NCI-H345 (cell line): ENCODE results near the gene MYO18B.
"Not testable (repeated sequence)": the region's sequence is repeated elsewhere in the genome, so short reads cannot be mapped to it uniquely, and the experiment has no call there.

Experiments used
- DNase-seq: peaks from one replicate; lab custom pipeline; 2025; lab: John Stamatoyannopoulos, UW

MYO18B gene, protein sequence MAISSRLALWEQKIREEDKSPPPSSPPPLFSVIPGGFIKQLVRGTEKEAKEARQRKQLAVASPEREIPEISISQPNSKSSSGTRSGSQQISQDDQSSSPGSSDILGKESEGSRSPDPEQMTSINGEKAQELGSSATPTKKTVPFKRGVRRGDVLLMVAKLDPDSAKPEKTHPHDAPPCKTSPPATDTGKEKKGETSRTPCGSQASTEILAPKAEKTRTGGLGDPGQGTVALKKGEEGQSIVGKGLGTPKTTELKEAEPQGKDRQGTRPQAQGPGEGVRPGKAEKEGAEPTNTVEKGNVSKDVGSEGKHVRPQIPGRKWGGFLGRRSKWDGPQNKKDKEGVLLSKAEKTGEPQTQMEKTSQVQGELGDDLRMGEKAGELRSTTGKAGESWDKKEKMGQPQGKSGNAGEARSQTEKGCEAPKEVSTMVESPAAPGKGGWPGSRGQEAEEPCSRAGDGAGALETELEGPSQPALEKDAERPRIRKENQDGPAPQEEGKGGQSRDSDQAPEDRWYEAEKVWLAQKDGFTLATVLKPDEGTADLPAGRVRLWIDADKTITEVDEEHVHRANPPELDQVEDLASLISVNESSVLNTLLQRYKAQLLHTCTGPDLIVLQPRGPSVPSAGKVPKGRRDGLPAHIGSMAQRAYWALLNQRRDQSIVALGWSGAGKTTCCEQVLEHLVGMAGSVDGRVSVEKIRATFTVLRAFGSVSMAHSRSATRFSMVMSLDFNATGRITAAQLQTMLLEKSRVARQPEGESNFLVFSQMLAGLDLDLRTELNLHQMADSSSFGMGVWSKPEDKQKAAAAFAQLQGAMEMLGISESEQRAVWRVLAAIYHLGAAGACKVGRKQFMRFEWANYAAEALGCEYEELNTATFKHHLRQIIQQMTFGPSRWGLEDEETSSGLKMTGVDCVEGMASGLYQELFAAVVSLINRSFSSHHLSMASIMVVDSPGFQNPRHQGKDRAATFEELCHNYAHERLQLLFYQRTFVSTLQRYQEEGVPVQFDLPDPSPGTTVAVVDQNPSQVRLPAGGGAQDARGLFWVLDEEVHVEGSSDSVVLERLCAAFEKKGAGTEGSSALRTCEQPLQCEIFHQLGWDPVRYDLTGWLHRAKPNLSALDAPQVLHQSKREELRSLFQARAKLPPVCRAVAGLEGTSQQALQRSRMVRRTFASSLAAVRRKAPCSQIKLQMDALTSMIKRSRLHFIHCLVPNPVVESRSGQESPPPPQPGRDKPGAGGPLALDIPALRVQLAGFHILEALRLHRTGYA (N-terminal part only)

GRCh38 chr22:25741692-25742626 lies at the start of gene MYO18B:
Gene MYO18B, plus strand, starts transcription at chr22:25742188. Its CDS starts 18,905 bp downstream, at chr22:25761093.
- DNase-seq = no peak

DNA sequence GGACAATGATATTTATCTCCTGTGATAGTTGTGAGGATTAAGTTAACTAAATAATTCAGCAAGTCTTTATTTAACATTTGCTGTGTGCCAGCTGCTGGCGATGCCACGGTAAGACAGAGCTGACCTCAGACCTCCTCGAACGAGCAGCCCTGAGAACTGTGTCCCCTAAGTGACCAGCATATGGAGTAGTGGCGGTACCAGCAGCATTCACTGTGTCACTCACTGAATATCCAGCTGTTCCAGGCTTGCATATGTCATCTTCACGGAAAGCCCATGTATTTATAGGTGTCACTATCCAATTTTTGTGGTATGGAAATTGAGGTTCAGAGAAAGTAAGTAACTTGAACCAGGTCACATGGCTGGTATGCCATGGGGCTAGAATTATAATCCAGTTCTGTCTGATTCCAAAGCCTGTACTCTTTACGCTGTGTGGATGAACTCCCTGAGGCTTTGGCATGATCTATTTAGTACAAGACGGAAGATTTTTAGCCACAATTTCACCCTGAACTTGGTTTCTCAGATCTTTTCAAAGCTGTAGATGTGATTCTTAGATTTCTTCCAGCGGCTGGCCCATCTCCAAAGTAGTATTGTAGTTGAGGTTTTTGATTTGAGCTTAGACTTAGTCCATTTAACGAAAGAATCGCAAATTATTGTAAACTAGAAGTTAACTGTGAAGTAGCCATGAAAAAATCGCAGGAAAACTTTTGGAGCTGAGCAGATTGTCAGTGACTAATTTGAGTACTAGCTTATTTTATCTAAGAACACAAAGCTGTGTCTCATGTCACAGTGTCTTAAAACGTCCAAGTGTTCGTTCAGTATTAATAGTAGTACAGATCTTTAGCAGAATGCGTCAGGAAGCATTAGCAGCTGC lies 49.4 kb upstream of the MYO18B start:
- DNase-seq = no peak

DNA sequence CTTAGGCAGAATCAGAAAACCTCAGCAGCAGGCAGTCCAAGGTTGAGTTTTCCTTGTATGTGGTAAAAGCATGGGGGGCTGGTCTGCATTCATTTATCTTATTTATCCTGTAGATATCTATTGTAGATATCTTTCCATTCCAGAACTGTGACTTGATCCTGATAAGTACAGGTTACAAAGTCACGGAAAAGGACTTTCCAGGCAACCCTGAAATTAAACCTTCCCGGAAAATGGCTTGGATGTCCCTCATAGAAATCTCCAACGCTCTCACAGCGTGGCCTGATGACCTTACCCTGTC lies 48.8 kb upstream of the MYO18B start:
- no peak for DNase-seq

DNA sequence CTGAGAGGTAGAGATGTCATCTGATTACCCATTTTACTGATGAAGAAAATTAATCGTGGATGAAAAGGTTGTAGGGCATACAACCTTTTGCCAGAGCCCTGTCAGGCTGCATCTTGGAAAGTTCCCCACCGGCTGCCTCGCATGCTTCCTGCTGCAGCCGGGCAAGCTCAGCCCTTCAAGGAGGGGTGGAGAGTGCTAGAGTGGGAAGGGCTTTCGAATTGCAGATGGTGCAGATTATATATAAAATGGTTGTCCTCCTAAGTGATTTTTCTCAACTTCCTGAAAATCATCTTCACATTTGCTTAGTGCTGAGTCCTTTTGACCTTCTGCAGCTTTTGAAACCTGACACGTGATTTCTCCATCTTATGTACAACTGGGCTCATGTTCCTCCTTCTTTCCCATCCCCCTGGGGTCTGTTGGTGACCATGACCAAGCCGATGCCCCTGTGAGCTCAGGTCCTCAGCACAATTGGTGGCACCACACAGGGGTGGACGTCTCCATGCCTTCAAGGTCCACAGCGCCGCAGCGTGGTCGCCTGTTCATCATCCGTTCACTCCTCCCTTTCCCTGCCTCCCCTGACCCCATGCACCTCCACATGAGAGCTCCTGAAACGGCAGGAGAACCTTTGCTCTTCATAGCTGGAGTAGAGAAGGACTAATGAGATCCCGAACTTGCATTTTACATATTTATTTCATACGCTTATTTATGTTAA lies 47.6 kb upstream of the MYO18B start:
- DNase-seq = no peak

- no peak for DNase-seq
Observed at GRCh38 chr22:25695146-25695545, 46.8 kb upstream of the MYO18B start.

DNA sequence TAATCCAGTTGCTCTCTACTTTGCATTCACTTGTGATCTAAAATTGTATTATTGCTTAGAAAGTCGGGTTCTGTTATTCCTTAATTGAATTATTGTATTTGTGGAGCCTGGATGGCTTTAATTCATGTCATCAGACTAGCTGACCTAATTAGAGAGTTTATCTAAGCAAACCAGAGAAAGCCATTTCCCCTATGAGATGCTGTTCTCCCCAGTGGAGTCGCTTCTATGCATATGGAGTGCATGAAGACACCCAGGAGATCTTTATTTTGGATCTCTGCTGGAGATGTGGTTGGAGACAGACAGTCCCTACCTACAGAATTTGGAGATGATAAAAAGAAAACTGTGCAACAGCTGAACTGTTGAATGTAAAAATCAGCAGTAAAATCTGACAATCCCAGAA lies 45.2 kb upstream of the MYO18B start:
- no peak for DNase-seq

DNA sequence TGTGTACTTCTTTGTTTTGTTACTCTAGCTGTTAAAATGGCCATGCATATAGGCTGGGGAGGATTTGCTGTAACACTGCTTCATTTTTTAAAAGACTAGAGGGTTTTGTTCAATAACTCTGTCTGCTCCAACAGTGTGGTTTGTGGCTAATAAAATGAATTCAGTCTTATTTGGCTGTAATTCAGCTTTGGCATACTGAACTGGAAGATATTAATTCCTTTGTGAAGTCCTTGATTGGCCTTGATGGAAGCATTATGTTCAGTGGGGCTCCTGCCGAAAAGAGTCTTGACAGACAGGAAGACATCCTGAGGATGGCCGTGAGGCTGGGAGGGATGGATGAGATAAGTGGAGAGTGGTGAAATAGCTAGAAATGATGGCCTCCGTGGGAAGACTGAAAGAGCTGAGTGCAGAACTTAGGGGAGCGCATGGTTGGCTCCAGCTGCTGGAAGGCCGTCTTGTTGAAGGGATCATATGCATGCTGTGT lies 44.8 kb upstream of the MYO18B start:
- no peak for DNase-seq

DNA sequence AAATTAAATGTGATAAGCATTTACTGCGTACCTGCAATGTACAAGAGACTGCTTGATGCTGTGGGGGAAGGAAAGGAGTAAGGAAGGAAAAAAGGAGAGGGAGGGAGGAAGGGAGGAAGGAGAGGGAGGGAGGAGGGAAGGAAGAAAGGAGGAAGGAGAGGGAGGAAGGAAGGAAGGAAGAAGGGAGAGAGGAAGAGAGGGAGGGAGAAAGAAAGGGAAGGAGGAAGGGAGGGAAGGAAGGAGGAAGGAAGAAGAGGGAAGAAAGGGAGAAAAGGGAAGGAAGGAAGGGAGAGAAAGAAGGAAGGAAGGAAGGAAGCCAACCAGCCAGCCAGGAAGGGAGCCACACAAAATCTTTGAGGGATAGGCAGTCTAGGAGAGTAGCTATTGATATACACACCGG lies 44.0 kb upstream of the MYO18B start:
- no peak for DNase-seq

DNA sequence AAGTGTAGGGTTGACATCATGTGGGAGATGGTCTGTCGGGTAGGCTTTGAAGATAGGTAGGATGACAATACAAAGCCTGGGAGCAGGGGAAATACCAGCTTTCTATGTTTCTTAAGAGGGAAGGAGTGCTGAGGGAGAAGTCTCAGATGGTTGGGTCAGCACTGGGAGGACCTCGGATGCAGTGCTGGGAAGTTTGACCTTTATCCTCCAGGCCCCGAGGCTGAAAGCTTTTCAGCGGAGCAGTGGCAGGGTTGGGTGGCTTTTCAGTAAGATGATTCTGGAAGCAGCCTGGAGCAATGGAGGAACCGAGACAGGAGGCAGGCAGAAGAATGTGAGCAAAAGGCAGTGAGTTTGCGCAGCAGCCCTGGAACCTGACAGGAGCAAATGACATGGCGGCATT lies 43.5 kb upstream of the MYO18B start:
- DNase-seq = no peak

DNA sequence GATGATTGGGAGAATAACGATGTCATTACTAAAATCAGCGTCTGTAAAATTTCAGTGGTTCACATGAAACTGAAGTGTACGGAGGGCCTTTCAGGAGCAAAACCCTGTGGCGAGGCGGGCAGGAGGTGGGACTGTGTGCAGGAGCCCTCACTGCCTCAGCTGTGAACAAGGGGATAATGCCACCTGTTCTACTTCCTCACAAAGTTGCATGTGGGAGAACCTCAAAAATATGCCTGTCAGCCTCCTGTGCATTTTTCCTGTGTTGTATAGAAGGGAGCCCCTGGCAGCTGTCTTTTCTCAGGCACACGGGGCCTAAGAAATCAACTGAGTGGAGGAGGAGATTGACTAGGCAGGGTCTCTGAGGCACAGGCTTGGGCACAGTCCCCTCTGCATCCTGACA lies 43.0 kb upstream of the MYO18B start:
- DNase-seq = no peak

DNA sequence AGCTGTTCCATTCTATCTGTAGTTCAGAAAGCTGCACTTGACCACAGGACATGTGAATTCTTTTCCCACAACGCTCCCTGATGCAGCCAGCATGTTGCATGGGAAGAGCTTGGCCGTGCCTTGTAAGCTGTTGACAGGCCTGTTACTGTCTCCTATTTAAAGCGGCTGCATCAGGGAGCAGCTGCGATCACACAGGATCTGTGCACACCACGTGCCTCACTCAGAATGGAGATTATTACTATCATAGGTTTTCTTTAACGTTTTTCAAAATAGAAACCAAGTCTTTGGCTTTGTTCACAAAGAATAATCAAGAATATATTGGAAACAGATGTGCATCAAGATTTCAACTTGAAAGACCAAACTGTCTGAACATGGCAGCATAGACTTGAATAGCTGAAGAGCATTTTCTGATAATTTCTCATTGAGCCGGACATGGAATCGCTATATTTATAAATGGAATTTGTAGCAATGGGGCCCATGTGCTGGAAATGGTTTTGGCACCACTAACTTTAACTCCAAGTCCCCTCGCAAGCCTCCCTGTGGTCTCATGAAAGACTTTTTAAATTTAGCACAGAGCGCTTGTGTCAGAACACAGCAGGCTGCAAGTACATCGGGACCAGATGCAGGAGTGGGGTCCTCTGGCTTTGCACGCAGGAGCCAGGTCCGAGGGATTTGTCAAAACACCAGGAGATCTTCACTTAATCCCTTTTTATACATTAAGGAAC lies 40.8 kb upstream of the MYO18B start:
- DNase-seq = no peak

- DNase-seq = no peak
Observed at GRCh38 chr22:25702040-25702439, 39.9 kb upstream of the MYO18B start.

DNA sequence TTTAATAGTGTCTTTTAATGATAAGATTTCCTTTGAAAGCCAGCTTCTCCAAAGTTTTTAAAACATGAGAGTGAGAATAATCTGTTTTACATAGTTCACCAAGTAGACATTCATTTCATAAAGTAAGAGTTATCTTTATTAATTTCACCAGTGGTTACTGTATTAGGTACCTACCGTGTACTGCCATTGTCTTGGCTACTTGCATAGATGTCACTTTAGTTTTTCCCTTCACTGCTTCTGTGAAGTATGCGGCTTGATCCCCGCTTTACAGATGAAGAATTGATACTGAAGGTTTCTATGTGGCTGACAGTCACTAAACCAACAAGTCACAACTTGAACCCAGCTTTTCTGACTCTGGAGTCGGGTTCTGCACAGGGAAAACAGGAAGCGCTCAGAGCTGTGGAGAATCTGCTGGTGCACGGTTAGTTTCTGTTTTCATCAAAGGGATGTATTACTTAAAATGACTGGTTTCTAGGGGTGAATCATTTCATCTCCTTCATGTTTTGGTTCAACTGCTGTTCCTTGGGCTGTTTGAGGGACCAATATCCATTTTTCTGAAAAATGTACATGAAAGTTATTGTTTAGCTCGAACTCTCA lies 39.3 kb upstream of the MYO18B start:
- DNase-seq = no peak

- DNase-seq = no peak
Observed at GRCh38 chr22:25704701-25705100, 37.3 kb upstream of the MYO18B start.

- no peak for DNase-seq
Observed at GRCh38 chr22:25706197-25706596, 35.8 kb upstream of the MYO18B start.

- DNase-seq = not testable (repeated sequence)
Observed at GRCh38 chr22:25708430-25708829, 33.6 kb upstream of the MYO18B start.

DNA sequence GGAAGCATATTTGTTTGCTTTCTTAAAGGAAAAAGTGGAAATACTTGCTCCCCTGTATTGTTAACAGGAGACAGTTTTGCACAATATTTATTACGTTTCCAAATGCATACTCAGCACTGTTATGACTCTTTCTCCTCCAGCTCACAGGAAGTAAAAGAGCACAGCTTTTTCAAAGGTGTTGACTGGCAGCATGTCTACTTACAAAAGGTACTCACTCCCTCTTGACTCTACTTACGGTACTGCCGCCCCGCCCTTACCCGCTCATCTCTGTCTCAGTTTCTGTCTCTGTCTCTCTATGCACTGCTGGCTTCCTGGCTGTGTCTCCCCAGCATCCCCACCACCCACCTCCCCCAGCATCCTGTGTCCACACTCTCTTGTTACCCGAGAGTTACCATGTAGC lies 32.2 kb upstream of the MYO18B start:
- DNase-seq = no peak

GRCh38 chr22:25710501-25710900 lies 31.5 kb upstream of the MYO18B start:
- DNase-seq = no peak

DNA sequence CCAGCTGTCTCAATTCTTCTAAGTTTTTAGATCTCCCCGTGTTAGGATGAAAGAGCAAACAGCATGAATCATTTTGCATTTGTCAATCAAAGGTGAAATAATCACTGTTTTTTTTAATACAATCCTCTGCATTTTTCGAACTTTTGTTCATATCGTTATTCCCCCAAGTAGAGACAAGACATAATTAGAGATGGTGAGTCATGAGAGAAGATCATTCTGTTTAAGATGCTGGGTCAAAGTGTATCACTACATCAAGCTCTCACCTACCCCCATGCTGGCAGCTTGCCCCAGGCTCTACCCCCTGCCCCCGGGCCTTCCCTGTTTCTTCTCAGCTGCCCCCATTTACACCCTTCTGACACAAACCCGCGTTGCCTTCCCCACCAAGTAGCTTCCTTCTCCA lies 30.5 kb upstream of the MYO18B start:
- DNase-seq = no peak
